AG09309 (cell line): ENCODE measurements around the gene SHB.

Source experiments
- DNase-seq: peaks from one replicate; pipeline ENCODE4 v3.0.0-alpha.2; 2010; ENCODE audit warnings: low read depth
- H3K4me3 ChIP-seq: 2 replicates; pipeline ENCODE4 v1.5.1; 2011; ENCODE audit warnings: mild to moderate bottlenecking, low read depth, low read length, moderate library complexity; ENCODE audit not compliant: control insufficient read depth
- CTCF ChIP-seq: IDR thresholded peaks from 2 replicates; pipeline ENCODE4 v1.5.1; 2011; ENCODE audit warnings: mild to moderate bottlenecking, low read depth, low read length, inconsistent platforms; ENCODE audit not compliant: insufficient read depth, control insufficient read depth; ENCODE audit errors: missing control alignments

Gene SHB

GRCh38 chr9:37971691-37972090, 97.3 kb downstream of the SHB start:
- no peak for DNase-seq
- no peak overlapping the region for H3K4me3 ChIP-seq
- no peak for TF ChIP-seq CTCF

GRCh38 chr9:37971108-37971459, 97.9 kb downstream of the SHB start:
- TF ChIP-seq CTCF: no peak
- no peak for DNase-seq
- no peak overlapping the region for H3K4me3 ChIP-seq

- no peak for TF ChIP-seq CTCF
- no peak overlapping the region for H3K4me3 ChIP-seq
- no peak for DNase-seq
Observed at GRCh38 chr9:37970301-37971107, 98.5 kb downstream of the SHB start.

GRCh38 chr9:37969558-37970300, 99.3 kb downstream of the SHB start:
- TF ChIP-seq CTCF: no peak
- no peak overlapping the region for H3K4me3 ChIP-seq
- DNase-seq: no peak

GRCh38 chr9:37969130-37969529, 99.9 kb downstream of the SHB start:
- no peak for TF ChIP-seq CTCF
- no peak for DNase-seq
- no peak overlapping the region for H3K4me3 ChIP-seq

GRCh38 chr9:37968228-37968701, 100.8 kb downstream of the SHB start:
- TF ChIP-seq CTCF: no peak
- no peak overlapping the region for H3K4me3 ChIP-seq
- DNase-seq: peak; percentile 52
